DND-41 (cell line): ENCODE results near the gene GPANK1.

Experiments used
- EZH2 ChIP-seq: IDR thresholded peaks from 3 replicates; pipeline ENCODE4 v1.6.1; 2012; ENCODE audit warnings: borderline replicate concordance, low read depth, mild to moderate bottlenecking, moderate library complexity, low read length, inconsistent platforms; ENCODE audit not compliant: severe bottlenecking
- TF ChIP-seq, protein P1 (sequence below): IDR thresholded peaks from 2 replicates; pipeline ENCODE4 v1.5.1; 2012; ENCODE audit warnings: borderline replicate concordance, low read length, moderate library complexity, mild to moderate bottlenecking; ENCODE audit not compliant: poor library complexity, severe bottlenecking; ENCODE audit errors: extremely low read depth

DNA sequence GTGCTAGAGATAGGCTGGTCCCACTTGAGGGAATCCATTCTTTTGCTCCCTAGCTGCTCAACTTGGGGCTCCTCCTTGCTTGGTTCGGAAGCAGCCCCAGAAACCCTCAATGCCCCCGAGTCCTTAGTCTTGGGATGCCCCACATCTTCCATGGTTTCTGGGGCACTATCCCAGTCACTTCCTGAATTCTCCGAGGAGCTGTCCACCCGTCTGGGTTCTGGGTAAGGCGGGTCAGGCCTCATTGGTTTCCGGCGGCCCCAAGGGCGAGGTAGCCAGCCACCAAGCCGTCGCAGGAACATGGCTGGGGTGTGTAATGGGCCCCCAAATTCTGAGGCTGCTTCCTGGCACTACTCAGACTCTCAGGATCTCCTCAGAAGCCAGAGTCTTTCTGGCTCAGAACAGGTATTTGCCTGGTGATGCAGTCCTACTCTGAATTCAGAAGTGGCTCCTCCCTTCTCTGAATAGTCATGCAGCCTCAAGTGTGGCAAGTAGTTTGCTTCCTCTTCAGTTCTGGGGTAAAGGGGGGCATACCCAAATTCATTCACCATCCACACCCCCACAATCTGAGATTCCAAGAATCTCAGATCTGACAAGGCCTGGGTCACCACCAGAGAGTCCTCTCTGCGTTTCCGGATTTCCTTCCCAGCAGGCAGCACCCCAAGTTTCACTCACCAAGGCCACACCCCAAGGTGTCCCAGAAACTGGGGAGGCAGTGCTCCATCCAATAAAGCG, 5.0 kb downstream of the GPANK1 start:
- TF ChIP-seq, protein P1, sequence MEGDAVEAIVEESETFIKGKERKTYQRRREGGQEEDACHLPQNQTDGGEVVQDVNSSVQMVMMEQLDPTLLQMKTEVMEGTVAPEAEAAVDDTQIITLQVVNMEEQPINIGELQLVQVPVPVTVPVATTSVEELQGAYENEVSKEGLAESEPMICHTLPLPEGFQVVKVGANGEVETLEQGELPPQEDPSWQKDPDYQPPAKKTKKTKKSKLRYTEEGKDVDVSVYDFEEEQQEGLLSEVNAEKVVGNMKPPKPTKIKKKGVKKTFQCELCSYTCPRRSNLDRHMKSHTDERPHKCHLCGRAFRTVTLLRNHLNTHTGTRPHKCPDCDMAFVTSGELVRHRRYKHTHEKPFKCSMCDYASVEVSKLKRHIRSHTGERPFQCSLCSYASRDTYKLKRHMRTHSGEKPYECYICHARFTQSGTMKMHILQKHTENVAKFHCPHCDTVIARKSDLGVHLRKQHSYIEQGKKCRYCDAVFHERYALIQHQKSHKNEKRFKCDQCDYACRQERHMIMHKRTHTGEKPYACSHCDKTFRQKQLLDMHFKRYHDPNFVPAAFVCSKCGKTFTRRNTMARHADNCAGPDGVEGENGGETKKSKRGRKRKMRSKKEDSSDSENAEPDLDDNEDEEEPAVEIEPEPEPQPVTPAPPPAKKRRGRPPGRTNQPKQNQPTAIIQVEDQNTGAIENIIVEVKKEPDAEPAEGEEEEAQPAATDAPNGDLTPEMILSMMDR = no peak
- no peak for TF ChIP-seq EZH2
